HCT116 (cell line): ENCODE results near the gene VCPKMT.

Source experiments
- EGR1 ChIP-seq: IDR thresholded peaks from 2 replicates; pipeline ENCODE4 v1.6.1; 2012; ENCODE audit warnings: low read depth
- EZH2 ChIP-seq: fragments of 200-600 bp; sonication (generic); IDR thresholded peaks from 2 replicates; pipeline ENCODE4 v1.6.1; 2017; ENCODE audit warnings: antibody characterized with exemption, mixed run types
- EZH2phosphoT487 ChIP-seq: fragments of 200-600 bp; IDR thresholded peaks from 2 replicates; pipeline ENCODE4 v1.6.1; 2018; ENCODE audit warnings: antibody characterized with exemption, borderline replicate concordance
- JUND ChIP-seq: IDR thresholded peaks from 2 replicates; pipeline ENCODE4 v1.6.1; 2012
- POLR2A ChIP-seq: IDR thresholded peaks from 2 replicates; pipeline ENCODE4 v1.7.0; 2011; ENCODE audit warnings: borderline replicate concordance; ENCODE audit not compliant: insufficient read depth, insufficient read length; ENCODE audit errors: extremely low read depth
- POLR2AphosphoS5 ChIP-seq: IDR thresholded peaks from 2 replicates; pipeline ENCODE4 v1.6.1; 2011; ENCODE audit warnings: mild to moderate bottlenecking, low read depth, low read length, moderate library complexity
- RAD21 ChIP-seq: IDR thresholded peaks from 2 replicates; pipeline ENCODE4 v1.6.1; 2012; ENCODE audit warnings: low read depth, mild to moderate bottlenecking
- SIN3A ChIP-seq: IDR thresholded peaks from 2 replicates; pipeline ENCODE4 v1.6.1; 2012; ENCODE audit warnings: low read depth
- SP1 ChIP-seq: IDR thresholded peaks from 2 replicates; pipeline ENCODE4 v1.6.1; 2012; ENCODE audit warnings: low read depth
- YY1 ChIP-seq: IDR thresholded peaks from 2 replicates; pipeline ENCODE4 v1.6.1; 2011; ENCODE audit warnings: low read length, low read depth, moderate library complexity, mild to moderate bottlenecking; ENCODE audit not compliant: insufficient replicate concordance; ENCODE audit errors: extremely low read depth
- TF ChIP-seq, protein P1 (sequence below), 3 experiments: fragments of 200-600 bp in 1 of 3; sonication (generic) in 1 of 3; IDR thresholded peaks in 2 of 3; conservative IDR thresholded peaks in 1 of 3; 2 replicates each; pipeline ENCODE4 v1.5.1; 2012 to 2017; ENCODE audit warnings: low read depth in 2 of 3, low read length in 2 of 3, antibody characterized with exemption in 1 of 3, borderline replicate concordance in 1 of 3, control low read depth in 1 of 3, mild to moderate bottlenecking in 1 of 3, mixed read lengths in 1 of 3, mixed run types in 1 of 3, moderate library complexity in 1 of 3; ENCODE audit not compliant: insufficient read depth in 1 of 3
- TF ChIP-seq, protein P2 (sequence below): IDR thresholded peaks from 2 replicates; pipeline ENCODE4 v1.6.1; 2012; ENCODE audit warnings: low read depth
- TF ChIP-seq, protein P3 (sequence below): IDR thresholded peaks from 2 replicates; pipeline ENCODE4 v1.6.1; 2012

DNA sequence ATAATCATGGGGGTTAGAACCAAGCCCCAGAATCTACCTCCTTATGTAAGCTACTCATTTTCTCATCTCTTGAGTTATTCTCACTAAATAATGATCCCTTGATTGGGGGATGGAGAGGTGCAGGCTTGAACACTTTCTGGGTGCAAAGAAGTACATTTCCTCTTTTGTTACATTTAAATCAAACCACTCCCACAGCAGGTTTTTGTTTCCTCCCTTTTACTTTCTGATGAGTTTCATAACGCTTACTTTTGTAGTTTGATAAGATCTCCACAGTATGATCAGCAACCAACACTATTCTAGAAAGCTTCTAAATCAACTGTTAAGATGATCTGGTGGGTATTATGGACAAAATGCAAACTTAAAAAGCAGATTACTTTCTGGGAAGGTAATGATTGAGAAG lies 20.5 kb downstream of the VCPKMT start:
- TF ChIP-seq, protein P1, sequence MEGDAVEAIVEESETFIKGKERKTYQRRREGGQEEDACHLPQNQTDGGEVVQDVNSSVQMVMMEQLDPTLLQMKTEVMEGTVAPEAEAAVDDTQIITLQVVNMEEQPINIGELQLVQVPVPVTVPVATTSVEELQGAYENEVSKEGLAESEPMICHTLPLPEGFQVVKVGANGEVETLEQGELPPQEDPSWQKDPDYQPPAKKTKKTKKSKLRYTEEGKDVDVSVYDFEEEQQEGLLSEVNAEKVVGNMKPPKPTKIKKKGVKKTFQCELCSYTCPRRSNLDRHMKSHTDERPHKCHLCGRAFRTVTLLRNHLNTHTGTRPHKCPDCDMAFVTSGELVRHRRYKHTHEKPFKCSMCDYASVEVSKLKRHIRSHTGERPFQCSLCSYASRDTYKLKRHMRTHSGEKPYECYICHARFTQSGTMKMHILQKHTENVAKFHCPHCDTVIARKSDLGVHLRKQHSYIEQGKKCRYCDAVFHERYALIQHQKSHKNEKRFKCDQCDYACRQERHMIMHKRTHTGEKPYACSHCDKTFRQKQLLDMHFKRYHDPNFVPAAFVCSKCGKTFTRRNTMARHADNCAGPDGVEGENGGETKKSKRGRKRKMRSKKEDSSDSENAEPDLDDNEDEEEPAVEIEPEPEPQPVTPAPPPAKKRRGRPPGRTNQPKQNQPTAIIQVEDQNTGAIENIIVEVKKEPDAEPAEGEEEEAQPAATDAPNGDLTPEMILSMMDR (IDR thresholded peaks at IDR 0.05 in 2 of 3, conservative IDR thresholded peaks at IDR 0.05 in 1 of 3; ENCODE audit: borderline replicate concordance in 1 of 3, insufficient read depth in 1 of 3, low read depth in 2 of 3, low read length in 2 of 3): no peak
- TF ChIP-seq JUND (no peak), RAD21 (no peak), POLR2AphosphoS5 (no peak), SIN3A (no peak), YY1 (no peak), EGR1 (no peak), SP1 (no peak), POLR2A (no peak), EZH2phosphoT487 (no peak), EZH2 (no peak)
- TF ChIP-seq, protein P2, sequence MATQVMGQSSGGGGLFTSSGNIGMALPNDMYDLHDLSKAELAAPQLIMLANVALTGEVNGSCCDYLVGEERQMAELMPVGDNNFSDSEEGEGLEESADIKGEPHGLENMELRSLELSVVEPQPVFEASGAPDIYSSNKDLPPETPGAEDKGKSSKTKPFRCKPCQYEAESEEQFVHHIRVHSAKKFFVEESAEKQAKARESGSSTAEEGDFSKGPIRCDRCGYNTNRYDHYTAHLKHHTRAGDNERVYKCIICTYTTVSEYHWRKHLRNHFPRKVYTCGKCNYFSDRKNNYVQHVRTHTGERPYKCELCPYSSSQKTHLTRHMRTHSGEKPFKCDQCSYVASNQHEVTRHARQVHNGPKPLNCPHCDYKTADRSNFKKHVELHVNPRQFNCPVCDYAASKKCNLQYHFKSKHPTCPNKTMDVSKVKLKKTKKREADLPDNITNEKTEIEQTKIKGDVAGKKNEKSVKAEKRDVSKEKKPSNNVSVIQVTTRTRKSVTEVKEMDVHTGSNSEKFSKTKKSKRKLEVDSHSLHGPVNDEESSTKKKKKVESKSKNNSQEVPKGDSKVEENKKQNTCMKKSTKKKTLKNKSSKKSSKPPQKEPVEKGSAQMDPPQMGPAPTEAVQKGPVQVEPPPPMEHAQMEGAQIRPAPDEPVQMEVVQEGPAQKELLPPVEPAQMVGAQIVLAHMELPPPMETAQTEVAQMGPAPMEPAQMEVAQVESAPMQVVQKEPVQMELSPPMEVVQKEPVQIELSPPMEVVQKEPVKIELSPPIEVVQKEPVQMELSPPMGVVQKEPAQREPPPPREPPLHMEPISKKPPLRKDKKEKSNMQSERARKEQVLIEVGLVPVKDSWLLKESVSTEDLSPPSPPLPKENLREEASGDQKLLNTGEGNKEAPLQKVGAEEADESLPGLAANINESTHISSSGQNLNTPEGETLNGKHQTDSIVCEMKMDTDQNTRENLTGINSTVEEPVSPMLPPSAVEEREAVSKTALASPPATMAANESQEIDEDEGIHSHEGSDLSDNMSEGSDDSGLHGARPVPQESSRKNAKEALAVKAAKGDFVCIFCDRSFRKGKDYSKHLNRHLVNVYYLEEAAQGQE: no peak
- TF ChIP-seq, protein P3, sequence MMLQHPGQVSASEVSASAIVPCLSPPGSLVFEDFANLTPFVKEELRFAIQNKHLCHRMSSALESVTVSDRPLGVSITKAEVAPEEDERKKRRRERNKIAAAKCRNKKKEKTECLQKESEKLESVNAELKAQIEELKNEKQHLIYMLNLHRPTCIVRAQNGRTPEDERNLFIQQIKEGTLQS: no peak
